ENCODE data around the gene BANP.

- no peak for TF ChIP-seq POLR2A (IDR thresholded peaks at IDR 0.05; ENCODE audit: low read length)
- TF ChIP-seq GATA1 (IDR thresholded peaks at IDR 0.05; ENCODE audit: low read depth, low read length) = no peak
Observed at GRCh38 chr16:87942680-87943079, 8.6 kb upstream of the BANP start.

All from erythroblast (primary cell).